A673 (cell line): ENCODE measurements around the gene TTC7B.

Source experiments
- CTCF ChIP-seq: fragments of 300-800, 200-600 bp; sonication (generic); conservative IDR thresholded peaks from 2 replicates; pipeline ENCODE4 v1.5.1; 2017; ENCODE audit warnings: low read depth, mild to moderate bottlenecking, antibody characterized with exemption, low read length, moderate library complexity, mixed read lengths
- EZH2 ChIP-seq: fragments of 200-600 bp; sonication (generic); IDR thresholded peaks from 2 replicates; pipeline ENCODE4 v1.6.1; 2017; ENCODE audit warnings: borderline replicate concordance, low read depth, mild to moderate bottlenecking, mixed read lengths, antibody characterized with exemption, low read length; ENCODE audit not compliant: poor library complexity, severe bottlenecking

- TF ChIP-seq CTCF = no peak
- no peak for TF ChIP-seq EZH2
Measured at GRCh38 chr14:90732718-90733117, 83.5 kb downstream of the TTC7B start.
